GM23338 (cell line): ENCODE measurements around the gene GOLGB1. TPM values are rescaled to one million over a fixed set of nuclear protein-coding genes. Genes with fewer than 3 reads are reported as not detected.

Experiments
- ATAC-seq: fragments of 200-7000 bp; cut with Tn5 transposase; 3 replicates; pipeline ENCODE4 v1.9.1; 2020
- DNase-seq: peaks from one replicate; pipeline ENCODE4 v3.0.0-alpha.2; 2015; ENCODE audit warnings: low spot score
- H2AFZ ChIP-seq: fragments of 200-600 bp; sonication (generic); 2 replicates; pipeline ENCODE4 v1.8.0; 2016; ENCODE audit warnings: antibody characterized with exemption, mild to moderate bottlenecking, moderate library complexity
- H3F3A ChIP-seq: fragments of 200-600 bp; sonication (generic); replicated peaks from 2 replicates; pipeline ENCODE4 v1.8.0; 2017; ENCODE audit warnings: antibody characterized with exemption, mixed run types, low read depth
- H3K27ac ChIP-seq: fragments of 200-600 bp; sonication (generic); 2 replicates; pipeline ENCODE4 v1.6.1; 2016; ENCODE audit warnings: low read depth
- H3K27me3 ChIP-seq: fragments of 200-600 bp; sonication (generic); 2 replicates; pipeline ENCODE4 v1.8.0; 2016; ENCODE audit warnings: mild to moderate bottlenecking, mixed run types, moderate library complexity; ENCODE audit not compliant: insufficient read depth
- H3K36me3 ChIP-seq: fragments of 200-600 bp; sonication (generic); 2 replicates; pipeline ENCODE4 v1.8.0; 2016; ENCODE audit warnings: mild to moderate bottlenecking; ENCODE audit not compliant: insufficient read depth
- H3K4me1 ChIP-seq: fragments of 200-600 bp; sonication (generic); 2 replicates; pipeline ENCODE4 v1.8.0; 2016; ENCODE audit warnings: mild to moderate bottlenecking, moderate library complexity; ENCODE audit not compliant: insufficient read depth
- H3K4me2 ChIP-seq: fragments of 200-600 bp; sonication (generic); 2 replicates; pipeline ENCODE4 v1.7.1; 2017; ENCODE audit warnings: mixed run types
- H3K4me3 ChIP-seq: fragments of 200-600 bp; sonication (generic); 2 replicates; pipeline ENCODE4 v1.6.1; 2016; ENCODE audit warnings: mixed run types
- H3K79me2 ChIP-seq: fragments of 200-600 bp; sonication (generic); replicated peaks from 2 replicates; pipeline ENCODE4 v1.8.0; 2017; ENCODE audit warnings: mild to moderate bottlenecking; ENCODE audit not compliant: insufficient read depth
- H3K9me2 ChIP-seq: fragments of 200-600 bp; sonication (generic); 2 replicates; pipeline ENCODE4 v1.8.0; 2017; ENCODE audit not compliant: insufficient read depth
- H4K20me1 ChIP-seq: fragments of 200-600 bp; sonication (generic); replicated peaks from 2 replicates; pipeline ENCODE4 v1.8.0; 2017; ENCODE audit warnings: mild to moderate bottlenecking; ENCODE audit not compliant: insufficient read depth
- H3K27ac Mint-ChIP-seq: 2 replicates; pipeline ENCODE4 v1.8.0; 2020; ENCODE audit warnings: inconsistent platforms, mild to moderate bottlenecking, moderate library complexity, mixed read lengths
- H3K27me3 Mint-ChIP-seq: 3 replicates; pipeline ENCODE4 v1.8.0; 2022; ENCODE audit warnings: low read depth, mild to moderate bottlenecking, moderate library complexity, mixed read lengths, inconsistent platforms; ENCODE audit not compliant: insufficient read depth, poor library complexity
- H3K36me3 Mint-ChIP-seq: 3 replicates; pipeline ENCODE4 v1.8.0; 2021; ENCODE audit warnings: low read depth, mild to moderate bottlenecking, inconsistent platforms, moderate library complexity, mixed read lengths
- H3K4me1 Mint-ChIP-seq: 3 replicates; pipeline ENCODE4 v1.8.0; 2020; ENCODE audit warnings: mild to moderate bottlenecking, inconsistent platforms, mixed read lengths
- H3K4me3 Mint-ChIP-seq: 3 replicates; pipeline ENCODE4 v1.8.0; 2021; ENCODE audit warnings: moderate library complexity, mild to moderate bottlenecking, inconsistent platforms, mixed read lengths
- H3K9me3 Mint-ChIP-seq: 3 replicates; pipeline ENCODE4 v1.8.0; 2020; ENCODE audit warnings: moderate library complexity, mild to moderate bottlenecking, inconsistent platforms, mixed read lengths
- CREB1 ChIP-seq: fragments of 250-450 bp; sonication (Bioruptor Pico); IDR thresholded peaks from 2 replicates; pipeline ENCODE4 v1.5.0; 2020; ENCODE audit warnings: low read depth, mild to moderate bottlenecking, moderate library complexity
- EZH2 ChIP-seq: fragments of 200-600 bp; sonication (generic); IDR thresholded peaks from one replicate; pipeline ENCODE4 v1.8.0; 2017; ENCODE audit warnings: antibody characterized with exemption, mild to moderate bottlenecking, low read depth; ENCODE audit not compliant: unreplicated experiment
- EZH2phosphoT487 ChIP-seq: fragments of 200-600 bp; sonication (generic); IDR thresholded peaks from one replicate; pipeline ENCODE4 v1.8.1; 2018; ENCODE audit warnings: antibody characterized with exemption; ENCODE audit not compliant: unreplicated experiment
- JUNB ChIP-seq: IDR thresholded peaks from one replicate; pipeline ENCODE4 v1.6.1; 2016; ENCODE audit warnings: antibody characterized with exemption; ENCODE audit not compliant: unreplicated experiment
- NANOG ChIP-seq: IDR thresholded peaks from 2 replicates; pipeline ENCODE4 v1.6.1; 2016; ENCODE audit warnings: antibody characterized with exemption, borderline replicate concordance
- POLR2AphosphoS5 ChIP-seq: IDR thresholded peaks from 2 replicates; pipeline ENCODE4 v1.6.1; 2016; ENCODE audit warnings: antibody characterized with exemption, low read depth
- STAT1 ChIP-seq: IDR thresholded peaks from one replicate; pipeline ENCODE4 v1.6.1; 2016; ENCODE audit warnings: antibody characterized with exemption; ENCODE audit not compliant: unreplicated experiment
- ZNF114 ChIP-seq: fragments of 250-450 bp; sonication (Bioruptor Pico); IDR thresholded peaks from 2 replicates; pipeline ENCODE4 v1.5.0; 2020; ENCODE audit warnings: mild to moderate bottlenecking, moderate library complexity
- ZNF331 ChIP-seq: fragments of 250-450 bp; sonication (Bioruptor Pico); IDR thresholded peaks from 2 replicates; pipeline ENCODE4 v1.5.0; 2020; ENCODE audit warnings: low read depth, mild to moderate bottlenecking, moderate library complexity
- ZNF462 ChIP-seq: fragments of 250-450 bp; sonication (Bioruptor Pico); IDR thresholded peaks from 2 replicates; pipeline ENCODE4 v1.5.0; 2020; ENCODE audit warnings: mild to moderate bottlenecking, moderate library complexity
- polyA plus RNA-seq: library from polyadenylated mRNA; unstranded; fragments of >200 nt; fragmentation: Nextera tagmentation; extraction: Ambion mirVana; gene quantifications from 2 replicates; pipeline ENCODE4 v1.2.1, GENCODE V29; 2016
- total RNA-seq: library from RNA; depleted of rRNA; stranded (reverse); fragments of >200 nt; shearing (Covaris generic); gene quantifications from 2 replicates; pipeline ENCODE4 v1.2.3, GENCODE V29; 2014
- TF ChIP-seq, protein P1 (sequence below), 2 experiments: fragments of 200-600 bp in 1 of 2; sonication (generic) in 1 of 2; conservative IDR thresholded peaks; 2 replicates each; pipeline versions ENCODE4 v1.5.1 to v1.6.1; 2016 to 2017; ENCODE audit warnings: antibody characterized with exemption in 2 of 2, low read depth in 2 of 2, mild to moderate bottlenecking in 2 of 2, moderate library complexity in 1 of 2
- TF ChIP-seq, protein P2 (sequence below): IDR thresholded peaks from one replicate; pipeline ENCODE4 v1.6.1; 2018; ENCODE audit warnings: antibody characterized with exemption; ENCODE audit not compliant: unreplicated experiment
- TF ChIP-seq, protein P3 (sequence below): IDR thresholded peaks from 2 replicates; pipeline ENCODE4 v1.6.1; 2016; ENCODE audit warnings: antibody characterized with exemption

GOLGB1 gene
- total and polyA plus RNA-seq, 2 experiments from 2014 or later: 34.5 to 56.8 TPM

DNA sequence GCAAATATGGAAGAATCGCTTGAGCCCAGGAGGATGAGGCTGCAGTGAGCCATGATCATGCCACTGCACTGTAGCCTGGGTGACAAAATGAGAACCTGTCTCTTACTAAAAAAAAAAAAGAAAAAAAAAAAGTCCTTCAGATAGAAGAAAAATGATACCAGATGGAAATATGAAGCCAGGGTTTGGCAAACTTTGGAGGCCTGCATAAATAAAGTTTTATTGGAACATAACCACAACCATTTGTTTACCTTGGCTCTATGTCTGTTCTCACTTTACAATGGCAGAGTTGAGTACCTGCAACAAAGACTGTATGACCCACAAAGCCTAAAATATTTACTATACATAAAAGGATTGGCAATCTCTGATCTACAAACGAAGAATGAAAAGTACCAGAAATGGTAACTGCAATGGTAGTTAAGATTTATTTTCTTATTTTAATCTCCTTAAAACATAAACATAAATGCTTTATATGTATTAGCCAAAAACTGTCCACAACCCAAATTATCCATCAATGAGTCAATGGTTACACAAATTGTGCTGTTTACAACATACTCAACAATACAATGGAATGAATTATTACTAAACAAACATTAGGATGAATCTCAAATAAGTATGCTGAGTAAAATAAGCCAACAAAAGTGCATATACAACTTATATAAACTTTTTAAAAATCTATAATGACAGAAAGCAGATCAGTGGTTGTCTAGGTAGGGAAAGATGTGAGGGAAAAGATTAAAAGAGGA, 41.8 kb downstream of the GOLGB1 start:
- Histone ChIP-seq H4K20me1 (no peaks in the 10 kb centered on the region), H3K9me2 (no peaks in the 10 kb centered on the region), H3K4me2 (no peak overlapping the region), H3F3A (no peaks in the 10 kb centered on the region), H3K27ac (no peak overlapping the region), H2AFZ (no peak overlapping the region), H3K4me1 (no peaks in the 10 kb centered on the region), H3K4me3 (no peak overlapping the region), H3K79me2 (no peaks in the 10 kb centered on the region), H3K27me3 (no peaks in the 10 kb centered on the region), H3K36me3 (no peaks in the 10 kb centered on the region)
- Mint-ChIP-seq H3K27ac (no peak overlapping the region), H3K4me3 (no peak overlapping the region), H3K36me3 (peaks cover 21% of the 10 kb centered on the region), H3K9me3 (no peaks in the 10 kb centered on the region), H3K27me3 (no peaks in the 10 kb centered on the region), H3K4me1 (peaks cover 2% of the 10 kb centered on the region; the same call in 1 of the 3 replicates)
- ATAC-seq (no peak), DNase-seq (no peak)
- no peak for TF ChIP-seq STAT1
- TF ChIP-seq, protein P1, sequence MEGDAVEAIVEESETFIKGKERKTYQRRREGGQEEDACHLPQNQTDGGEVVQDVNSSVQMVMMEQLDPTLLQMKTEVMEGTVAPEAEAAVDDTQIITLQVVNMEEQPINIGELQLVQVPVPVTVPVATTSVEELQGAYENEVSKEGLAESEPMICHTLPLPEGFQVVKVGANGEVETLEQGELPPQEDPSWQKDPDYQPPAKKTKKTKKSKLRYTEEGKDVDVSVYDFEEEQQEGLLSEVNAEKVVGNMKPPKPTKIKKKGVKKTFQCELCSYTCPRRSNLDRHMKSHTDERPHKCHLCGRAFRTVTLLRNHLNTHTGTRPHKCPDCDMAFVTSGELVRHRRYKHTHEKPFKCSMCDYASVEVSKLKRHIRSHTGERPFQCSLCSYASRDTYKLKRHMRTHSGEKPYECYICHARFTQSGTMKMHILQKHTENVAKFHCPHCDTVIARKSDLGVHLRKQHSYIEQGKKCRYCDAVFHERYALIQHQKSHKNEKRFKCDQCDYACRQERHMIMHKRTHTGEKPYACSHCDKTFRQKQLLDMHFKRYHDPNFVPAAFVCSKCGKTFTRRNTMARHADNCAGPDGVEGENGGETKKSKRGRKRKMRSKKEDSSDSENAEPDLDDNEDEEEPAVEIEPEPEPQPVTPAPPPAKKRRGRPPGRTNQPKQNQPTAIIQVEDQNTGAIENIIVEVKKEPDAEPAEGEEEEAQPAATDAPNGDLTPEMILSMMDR (conservative IDR thresholded peaks at IDR 0.05; ENCODE audit: low read depth in 2 of 2): no peak
- TF ChIP-seq ZNF114 (CRISPR knock-in tag): no peak
- no peak for TF ChIP-seq EZH2
- no peak for TF ChIP-seq ZNF462 (CRISPR knock-in tag)
- TF ChIP-seq, protein P2, sequence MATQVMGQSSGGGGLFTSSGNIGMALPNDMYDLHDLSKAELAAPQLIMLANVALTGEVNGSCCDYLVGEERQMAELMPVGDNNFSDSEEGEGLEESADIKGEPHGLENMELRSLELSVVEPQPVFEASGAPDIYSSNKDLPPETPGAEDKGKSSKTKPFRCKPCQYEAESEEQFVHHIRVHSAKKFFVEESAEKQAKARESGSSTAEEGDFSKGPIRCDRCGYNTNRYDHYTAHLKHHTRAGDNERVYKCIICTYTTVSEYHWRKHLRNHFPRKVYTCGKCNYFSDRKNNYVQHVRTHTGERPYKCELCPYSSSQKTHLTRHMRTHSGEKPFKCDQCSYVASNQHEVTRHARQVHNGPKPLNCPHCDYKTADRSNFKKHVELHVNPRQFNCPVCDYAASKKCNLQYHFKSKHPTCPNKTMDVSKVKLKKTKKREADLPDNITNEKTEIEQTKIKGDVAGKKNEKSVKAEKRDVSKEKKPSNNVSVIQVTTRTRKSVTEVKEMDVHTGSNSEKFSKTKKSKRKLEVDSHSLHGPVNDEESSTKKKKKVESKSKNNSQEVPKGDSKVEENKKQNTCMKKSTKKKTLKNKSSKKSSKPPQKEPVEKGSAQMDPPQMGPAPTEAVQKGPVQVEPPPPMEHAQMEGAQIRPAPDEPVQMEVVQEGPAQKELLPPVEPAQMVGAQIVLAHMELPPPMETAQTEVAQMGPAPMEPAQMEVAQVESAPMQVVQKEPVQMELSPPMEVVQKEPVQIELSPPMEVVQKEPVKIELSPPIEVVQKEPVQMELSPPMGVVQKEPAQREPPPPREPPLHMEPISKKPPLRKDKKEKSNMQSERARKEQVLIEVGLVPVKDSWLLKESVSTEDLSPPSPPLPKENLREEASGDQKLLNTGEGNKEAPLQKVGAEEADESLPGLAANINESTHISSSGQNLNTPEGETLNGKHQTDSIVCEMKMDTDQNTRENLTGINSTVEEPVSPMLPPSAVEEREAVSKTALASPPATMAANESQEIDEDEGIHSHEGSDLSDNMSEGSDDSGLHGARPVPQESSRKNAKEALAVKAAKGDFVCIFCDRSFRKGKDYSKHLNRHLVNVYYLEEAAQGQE: no peak
- no peak for TF ChIP-seq ZNF331
- TF ChIP-seq JUNB: no peak
- no peak for TF ChIP-seq POLR2AphosphoS5
- TF ChIP-seq, protein P3, sequence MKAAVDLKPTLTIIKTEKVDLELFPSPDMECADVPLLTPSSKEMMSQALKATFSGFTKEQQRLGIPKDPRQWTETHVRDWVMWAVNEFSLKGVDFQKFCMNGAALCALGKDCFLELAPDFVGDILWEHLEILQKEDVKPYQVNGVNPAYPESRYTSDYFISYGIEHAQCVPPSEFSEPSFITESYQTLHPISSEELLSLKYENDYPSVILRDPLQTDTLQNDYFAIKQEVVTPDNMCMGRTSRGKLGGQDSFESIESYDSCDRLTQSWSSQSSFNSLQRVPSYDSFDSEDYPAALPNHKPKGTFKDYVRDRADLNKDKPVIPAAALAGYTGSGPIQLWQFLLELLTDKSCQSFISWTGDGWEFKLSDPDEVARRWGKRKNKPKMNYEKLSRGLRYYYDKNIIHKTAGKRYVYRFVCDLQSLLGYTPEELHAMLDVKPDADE: no peak
- TF ChIP-seq NANOG: no peak
- TF ChIP-seq CREB1 (CRISPR knock-in tag): no peak
- TF ChIP-seq EZH2phosphoT487: no peak
